ENCODE measurements around the gene PHKA2. TPM values are rescaled to one million over a fixed set of nuclear protein-coding genes. Genes with fewer than 3 reads are reported as not detected.
"Not testable (repeated sequence)": the region's sequence is repeated elsewhere in the genome, so short reads cannot be mapped to it uniquely, and the experiment has no call there.

The PHKA2 gene
- total and polyA plus RNA-seq, 2 donors, result 13.0 to 35.0 TPM

GRCh38 chrX:18985186-18985435 is 1.2 kb upstream of the PHKA2 start:
- Histone ChIP-seq H3K4me1 (ENCODE audit: control insufficient read depth in 2 of 2, insufficient read depth in 2 of 2, low read length in 2 of 2) (peaks cover 8 to 18% of the 10 kb centered on the region in 2 donors), H3K27me3 (ENCODE audit: control insufficient read depth in 2 of 2, insufficient read depth in 1 of 2, low read length in 1 of 2) (peaks cover 0 to 3% of the 10 kb centered on the region in 2 donors), H3K9me3 (ENCODE audit: control insufficient read depth in 2 of 2, insufficient read depth in 1 of 2, low read length in 1 of 2) (no peaks in the 10 kb centered on the region), H3K27ac (ENCODE audit: low read depth in 1 of 2, low read length in 1 of 2) (peak overlapping the region; percentile 85 to 89), H3K4me3 (ENCODE audit: low read length in 2 of 2) (peak overlapping the region; percentile 71 to 72), H3K36me3 (ENCODE audit: control insufficient read depth in 2 of 2, insufficient read depth in 2 of 2, low read length in 1 of 2) (no peaks in the 10 kb centered on the region)
- WGBS, result 4% methylated on average over 4 of the region's 4 CpGs
- peak in 2 of 9 donors; percentile 7 to 11 for DNase-seq (ENCODE audit: low read depth in 6 of 9, low spot score in 9 of 9)

- under 1% methylated on average over 68 of the region's 71 CpGs for WGBS
Observed at GRCh38 chrX:18984381-18985185, 669 bp upstream of the PHKA2 start.

GRCh38 chrX:18981124-18981807 is 2.6 kb downstream of the PHKA2 start:
- DNase-seq (ENCODE audit: low read depth in 6 of 9, low spot score in 9 of 9), result no peak
- H3K4me1 ChIP-seq (ENCODE audit: control insufficient read depth in 2 of 2, insufficient read depth in 2 of 2, low read length in 2 of 2), result peaks cover 8 to 18% of the 10 kb centered on the region in 2 donors
- 88% methylated on average over 6 of the region's 6 CpGs for WGBS
- H3K27me3 ChIP-seq (ENCODE audit: control insufficient read depth in 2 of 2, insufficient read depth in 1 of 2, low read length in 1 of 2), result peaks cover 0 to 3% of the 10 kb centered on the region in 2 donors
- no peak overlapping the region for H3K4me3 ChIP-seq (ENCODE audit: low read length in 2 of 2)
- H3K9me3 ChIP-seq (ENCODE audit: control insufficient read depth in 2 of 2, insufficient read depth in 1 of 2, low read length in 1 of 2), result no peaks in the 10 kb centered on the region
- H3K36me3 ChIP-seq (ENCODE audit: control insufficient read depth in 2 of 2, insufficient read depth in 2 of 2, low read length in 1 of 2), result no peaks in the 10 kb centered on the region
- peak overlapping the region; percentile 18 to 28 for H3K27ac ChIP-seq (ENCODE audit: low read depth in 1 of 2, low read length in 1 of 2)

More at GRCh38 chrX:18984381-18985185, 669 bp upstream of the PHKA2 start:
- H3K36me3 ChIP-seq (ENCODE audit: control insufficient read depth in 2 of 2, insufficient read depth in 2 of 2, low read length in 1 of 2), result no peaks in the 10 kb centered on the region
- peak; percentile 53 to 92 (median 73) for DNase-seq (ENCODE audit: low read depth in 6 of 9, low spot score in 9 of 9)
- H3K4me1 ChIP-seq (ENCODE audit: control insufficient read depth in 2 of 2, insufficient read depth in 2 of 2, low read length in 2 of 2), result peaks cover 8 to 18% of the 10 kb centered on the region in 2 donors
- peak overlapping the region; percentile 85 to 89 for H3K27ac ChIP-seq (ENCODE audit: low read depth in 1 of 2, low read length in 1 of 2)
- H3K27me3 ChIP-seq (ENCODE audit: control insufficient read depth in 2 of 2, insufficient read depth in 1 of 2, low read length in 1 of 2), result peaks cover 0 to 3% of the 10 kb centered on the region in 2 donors
- H3K4me3 ChIP-seq (ENCODE audit: low read length in 2 of 2), result peak overlapping the region; percentile 71 to 72
- no peaks in the 10 kb centered on the region for H3K9me3 ChIP-seq (ENCODE audit: control insufficient read depth in 2 of 2, insufficient read depth in 1 of 2, low read length in 1 of 2)

GRCh38 chrX:18980262-18980661 is 3.7 kb downstream of the PHKA2 start:
- not testable (repeated sequence) for H3K4me3 ChIP-seq (ENCODE audit: low read length in 2 of 2); H3K9me3 ChIP-seq (ENCODE audit: control insufficient read depth in 2 of 2, insufficient read depth in 1 of 2, low read length in 1 of 2); H3K27me3 ChIP-seq (ENCODE audit: control insufficient read depth in 2 of 2, insufficient read depth in 1 of 2, low read length in 1 of 2); H3K36me3 ChIP-seq (ENCODE audit: control insufficient read depth in 2 of 2, insufficient read depth in 2 of 2, low read length in 1 of 2); DNase-seq (ENCODE audit: low read depth in 6 of 9, low spot score in 9 of 9); H3K27ac ChIP-seq (ENCODE audit: low read depth in 1 of 2, low read length in 1 of 2)
- WGBS, result 86% methylated on average over 6 of the region's 6 CpGs
- H3K4me1 ChIP-seq (ENCODE audit: control insufficient read depth in 2 of 2, insufficient read depth in 2 of 2, low read length in 2 of 2), result peaks cover 8 to 18% of the 10 kb centered on the region in 2 donors

- Histone ChIP-seq H3K4me3 (ENCODE audit: low read length in 2 of 2) (no peak overlapping the region), H3K9me3 (ENCODE audit: control insufficient read depth in 2 of 2, insufficient read depth in 1 of 2, low read length in 1 of 2) (no peaks in the 10 kb centered on the region), H3K4me1 (ENCODE audit: control insufficient read depth in 2 of 2, insufficient read depth in 2 of 2, low read length in 2 of 2) (no peaks in the 10 kb centered on the region), H3K27me3 (ENCODE audit: control insufficient read depth in 2 of 2, insufficient read depth in 1 of 2, low read length in 1 of 2) (no peaks in the 10 kb centered on the region), H3K36me3 (ENCODE audit: control insufficient read depth in 2 of 2, insufficient read depth in 2 of 2, low read length in 1 of 2) (no peaks in the 10 kb centered on the region), H3K27ac (ENCODE audit: low read depth in 1 of 2, low read length in 1 of 2) (no peak overlapping the region)
- DNase-seq (ENCODE audit: low read depth in 6 of 9, low spot score in 9 of 9), result no peak
- 96% methylated on average over 7 of the region's 7 CpGs for WGBS
Observed at GRCh38 chrX:18974993-18975392, 8.9 kb downstream of the PHKA2 start.

- no peak overlapping the region for H3K27ac ChIP-seq (ENCODE audit: low read depth in 1 of 2, low read length in 1 of 2)
- 95% methylated on average over 7 of the region's 7 CpGs for WGBS
- no peaks in the 10 kb centered on the region for H3K4me1 ChIP-seq (ENCODE audit: control insufficient read depth in 2 of 2, insufficient read depth in 2 of 2, low read length in 2 of 2)
- H3K4me3 ChIP-seq (ENCODE audit: low read length in 2 of 2), result no peak overlapping the region
- H3K9me3 ChIP-seq (ENCODE audit: control insufficient read depth in 2 of 2, insufficient read depth in 1 of 2, low read length in 1 of 2), result no peaks in the 10 kb centered on the region
- DNase-seq (ENCODE audit: low read depth in 6 of 9, low spot score in 9 of 9), result no peak
- no peaks in the 10 kb centered on the region for H3K36me3 ChIP-seq (ENCODE audit: control insufficient read depth in 2 of 2, insufficient read depth in 2 of 2, low read length in 1 of 2)
- H3K27me3 ChIP-seq (ENCODE audit: control insufficient read depth in 2 of 2, insufficient read depth in 1 of 2, low read length in 1 of 2), result no peaks in the 10 kb centered on the region
Observed at GRCh38 chrX:18973527-18974192, 10.3 kb downstream of the PHKA2 start.

- H3K36me3 ChIP-seq (ENCODE audit: control insufficient read depth in 2 of 2, insufficient read depth in 2 of 2, low read length in 1 of 2), result no peaks in the 10 kb centered on the region
- no peaks in the 10 kb centered on the region for H3K9me3 ChIP-seq (ENCODE audit: control insufficient read depth in 2 of 2, insufficient read depth in 1 of 2, low read length in 1 of 2)
- no peak overlapping the region for H3K27ac ChIP-seq (ENCODE audit: low read depth in 1 of 2, low read length in 1 of 2)
- WGBS, result 91% methylated on average over 2 of the region's 2 CpGs
- H3K4me1 ChIP-seq (ENCODE audit: control insufficient read depth in 2 of 2, insufficient read depth in 2 of 2, low read length in 2 of 2), result no peaks in the 10 kb centered on the region
- DNase-seq (ENCODE audit: low read depth in 6 of 9, low spot score in 9 of 9), result no peak
- H3K27me3 ChIP-seq (ENCODE audit: control insufficient read depth in 2 of 2, insufficient read depth in 1 of 2, low read length in 1 of 2), result no peaks in the 10 kb centered on the region
- no peak overlapping the region for H3K4me3 ChIP-seq (ENCODE audit: low read length in 2 of 2)
Observed at GRCh38 chrX:18971506-18971905, 12.4 kb downstream of the PHKA2 start.

GRCh38 chrX:18970465-18970864 is 13.4 kb downstream of the PHKA2 start:
- H3K4me3 ChIP-seq (ENCODE audit: low read length in 2 of 2), result no peak overlapping the region

GRCh38 chrX:18966624-18967023 is 17.3 kb downstream of the PHKA2 start:
- H3K36me3 ChIP-seq (ENCODE audit: control insufficient read depth in 2 of 2, insufficient read depth in 2 of 2, low read length in 1 of 2), result no peaks in the 10 kb centered on the region
- DNase-seq (ENCODE audit: low read depth in 6 of 9, low spot score in 9 of 9), result no peak
- no peaks in the 10 kb centered on the region for H3K27me3 ChIP-seq (ENCODE audit: control insufficient read depth in 2 of 2, insufficient read depth in 1 of 2, low read length in 1 of 2)
- no peak overlapping the region for H3K4me3 ChIP-seq (ENCODE audit: low read length in 2 of 2)
- no peak overlapping the region for H3K27ac ChIP-seq (ENCODE audit: low read depth in 1 of 2, low read length in 1 of 2)
- H3K9me3 ChIP-seq (ENCODE audit: control insufficient read depth in 2 of 2, insufficient read depth in 1 of 2, low read length in 1 of 2), result no peaks in the 10 kb centered on the region
- peaks cover 0 to 4% of the 10 kb centered on the region in 2 donors for H3K4me1 ChIP-seq (ENCODE audit: control insufficient read depth in 2 of 2, insufficient read depth in 2 of 2, low read length in 2 of 2)
- 96% methylated on average over 5 of the region's 5 CpGs for WGBS

More at GRCh38 chrX:18970465-18970864, 13.4 kb downstream of the PHKA2 start:
- Histone ChIP-seq H3K4me1 (ENCODE audit: control insufficient read depth in 2 of 2, insufficient read depth in 2 of 2, low read length in 2 of 2) (no peaks in the 10 kb centered on the region), H3K36me3 (ENCODE audit: control insufficient read depth in 2 of 2, insufficient read depth in 2 of 2, low read length in 1 of 2) (no peaks in the 10 kb centered on the region), H3K9me3 (ENCODE audit: control insufficient read depth in 2 of 2, insufficient read depth in 1 of 2, low read length in 1 of 2) (no peaks in the 10 kb centered on the region), H3K27me3 (ENCODE audit: control insufficient read depth in 2 of 2, insufficient read depth in 1 of 2, low read length in 1 of 2) (no peaks in the 10 kb centered on the region), H3K27ac (ENCODE audit: low read depth in 1 of 2, low read length in 1 of 2) (no peak overlapping the region)
- no peak for DNase-seq (ENCODE audit: low read depth in 6 of 9, low spot score in 9 of 9)
